Superior temporal gyrus (tissue), 1 donor: ENCODE measurements around the gene CLCNKA.
"Not testable (repeated sequence)": the region's sequence is repeated elsewhere in the genome, so short reads cannot be mapped to it uniquely, and the experiment has no call there.

Experiments
- DNase-seq: peaks from one replicate; pipeline ENCODE4 v3.0.0-alpha.2; 2016; ENCODE audit errors: extremely low spot score

The CLCNKA gene

GRCh38 chr1:16042096-16042495, 20.3 kb downstream of the CLCNKA start:
- no peak for DNase-seq

DNA sequence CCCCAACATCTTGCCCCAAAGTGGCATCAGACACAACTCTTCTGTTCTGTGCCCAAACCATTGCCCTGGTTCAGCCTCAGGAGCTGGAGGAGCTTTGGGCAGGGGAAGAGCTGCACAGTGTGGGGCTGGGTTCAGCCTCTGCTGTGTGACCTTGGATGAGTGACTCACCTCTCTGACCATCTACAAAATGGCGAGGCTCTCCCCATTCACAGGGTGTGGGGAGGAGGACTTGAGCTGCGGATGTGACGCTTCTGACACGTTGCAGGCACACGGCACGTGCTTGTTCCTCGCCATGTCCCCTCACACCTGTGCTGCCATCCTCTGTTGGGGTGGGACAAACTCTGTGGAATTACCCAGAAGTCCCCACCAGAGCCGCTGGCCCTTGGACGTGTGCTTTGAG, 20.8 kb downstream of the CLCNKA start:
- DNase-seq, result not testable (repeated sequence)

- no peak for DNase-seq
Observed at GRCh38 chr1:16043521-16043920, 21.7 kb downstream of the CLCNKA start, which contains the start of gene CLCNKB. TSS of gene CLCNKB (plus strand) at chr1:16043782. CDS start at chr1:16044493, 711 bp downstream.

DNA sequence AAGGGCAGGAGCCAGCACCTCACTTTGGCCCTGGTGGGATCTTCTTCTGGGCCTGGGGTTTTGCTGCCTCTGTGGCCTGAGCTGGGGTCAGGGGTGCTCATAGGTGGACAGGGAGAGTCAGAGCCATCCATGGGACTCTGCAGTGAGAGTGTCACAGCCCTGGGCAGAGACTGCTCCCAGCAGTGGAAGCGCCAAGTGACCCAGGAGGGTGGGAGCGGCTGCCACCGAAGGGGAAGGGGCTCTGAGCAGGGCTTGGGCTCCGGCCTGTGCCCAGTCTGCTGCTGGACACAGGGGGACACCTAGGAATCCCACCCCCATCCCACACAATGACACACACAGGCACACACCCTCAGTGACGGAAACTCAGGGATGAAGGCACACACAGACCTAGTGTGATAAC, 22.1 kb downstream of the CLCNKA start:
- DNase-seq, result no peak

DNA sequence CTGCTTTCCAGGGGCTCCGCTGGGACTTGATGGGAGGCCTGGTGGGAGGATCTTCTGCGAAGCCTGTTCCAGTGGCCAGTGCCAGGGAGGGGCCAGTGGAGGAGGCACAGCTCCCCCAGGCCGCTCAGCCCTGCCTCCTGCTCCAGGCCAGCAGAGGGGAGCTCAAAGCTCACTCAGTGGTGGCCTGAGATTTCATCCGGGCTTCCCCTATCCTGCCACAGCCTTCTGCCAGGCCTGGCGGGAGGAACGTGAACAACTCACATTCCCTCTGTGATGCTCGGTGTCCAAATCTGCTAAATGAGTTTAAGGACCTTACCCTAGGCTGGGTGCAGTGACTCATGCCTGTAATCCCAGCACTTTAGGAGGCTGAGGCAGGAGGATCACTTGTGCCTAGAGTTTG, 25.0 kb downstream of the CLCNKA start:
- DNase-seq, result no peak

GRCh38 chr1:16047791-16048475, 26.1 kb downstream of the CLCNKA start:
- no peak for DNase-seq

DNA sequence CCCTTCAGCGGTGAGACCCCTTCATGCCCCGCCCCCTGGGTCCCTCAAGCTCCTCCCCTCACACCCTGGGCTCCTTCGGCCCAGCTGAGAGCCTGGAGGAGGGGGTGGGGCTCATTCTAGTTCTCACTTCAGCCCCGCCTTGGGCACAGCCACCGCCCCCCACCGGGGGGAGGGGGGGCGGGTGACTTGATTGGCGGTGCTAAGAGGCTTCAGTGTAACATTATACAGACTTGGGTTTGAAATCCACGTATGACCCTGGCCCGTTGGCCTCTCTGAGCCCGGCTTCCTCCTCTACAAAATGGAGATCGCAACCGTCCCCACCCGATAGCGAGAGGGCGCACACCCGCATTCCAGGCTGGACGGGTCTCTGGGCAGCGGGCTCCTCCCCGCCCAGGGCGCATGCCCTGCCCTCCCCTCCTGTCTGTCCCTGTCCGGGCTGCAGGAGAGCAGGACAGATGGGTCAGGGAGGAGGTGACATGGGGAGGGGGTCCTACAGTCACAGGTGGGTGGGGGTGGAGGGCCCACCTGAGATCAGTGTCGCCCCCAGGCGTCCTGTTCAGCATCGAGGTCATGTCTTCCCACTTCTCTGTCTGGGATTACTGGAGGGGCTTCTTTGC, 26.8 kb downstream of the CLCNKA start:
- DNase-seq, result no peak

DNA sequence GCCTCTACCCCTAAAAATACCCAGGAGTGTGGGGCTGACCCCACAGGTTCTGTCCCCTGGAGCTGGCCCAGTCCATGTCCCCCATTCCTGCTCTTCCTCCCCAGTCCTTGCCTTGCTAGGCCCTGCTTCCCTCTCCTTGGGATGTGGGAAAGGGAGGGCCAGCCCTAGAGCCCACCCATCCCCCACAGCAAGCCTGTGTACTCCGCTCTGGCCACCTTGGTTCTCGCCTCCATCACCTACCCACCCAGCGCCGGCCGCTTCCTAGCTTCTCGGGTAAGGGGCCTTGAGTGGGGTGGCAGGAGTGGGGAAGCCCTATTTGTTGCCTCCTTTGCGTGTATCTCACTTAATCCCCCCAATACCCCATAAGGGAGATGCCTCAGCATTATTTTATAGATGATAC, 28.5 kb downstream of the CLCNKA start:
- DNase-seq, result no peak

DNA sequence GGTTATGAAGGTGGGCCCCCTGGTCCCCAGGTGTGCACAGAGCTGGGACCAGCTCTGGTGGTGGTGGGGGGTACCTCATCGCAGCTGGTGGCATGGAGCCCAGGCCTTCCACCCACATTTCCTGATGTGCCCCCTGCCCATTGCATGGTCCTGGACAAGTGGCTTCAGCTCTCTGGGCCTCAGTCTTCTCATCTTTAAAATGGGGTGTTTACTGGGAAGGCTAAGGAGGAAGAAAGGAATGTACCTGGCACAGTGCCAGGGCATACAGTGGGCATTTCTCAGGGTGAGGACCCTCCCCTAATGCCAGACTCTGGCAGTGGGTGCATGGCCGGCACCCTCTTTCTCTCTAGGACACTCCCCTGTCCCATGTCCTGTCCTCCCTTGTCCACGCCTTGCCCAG, 29.2 kb downstream of the CLCNKA start:
- DNase-seq, result no peak

GRCh38 chr1:16051949-16052348, 30.1 kb downstream of the CLCNKA start:
- not testable (repeated sequence) for DNase-seq

DNA sequence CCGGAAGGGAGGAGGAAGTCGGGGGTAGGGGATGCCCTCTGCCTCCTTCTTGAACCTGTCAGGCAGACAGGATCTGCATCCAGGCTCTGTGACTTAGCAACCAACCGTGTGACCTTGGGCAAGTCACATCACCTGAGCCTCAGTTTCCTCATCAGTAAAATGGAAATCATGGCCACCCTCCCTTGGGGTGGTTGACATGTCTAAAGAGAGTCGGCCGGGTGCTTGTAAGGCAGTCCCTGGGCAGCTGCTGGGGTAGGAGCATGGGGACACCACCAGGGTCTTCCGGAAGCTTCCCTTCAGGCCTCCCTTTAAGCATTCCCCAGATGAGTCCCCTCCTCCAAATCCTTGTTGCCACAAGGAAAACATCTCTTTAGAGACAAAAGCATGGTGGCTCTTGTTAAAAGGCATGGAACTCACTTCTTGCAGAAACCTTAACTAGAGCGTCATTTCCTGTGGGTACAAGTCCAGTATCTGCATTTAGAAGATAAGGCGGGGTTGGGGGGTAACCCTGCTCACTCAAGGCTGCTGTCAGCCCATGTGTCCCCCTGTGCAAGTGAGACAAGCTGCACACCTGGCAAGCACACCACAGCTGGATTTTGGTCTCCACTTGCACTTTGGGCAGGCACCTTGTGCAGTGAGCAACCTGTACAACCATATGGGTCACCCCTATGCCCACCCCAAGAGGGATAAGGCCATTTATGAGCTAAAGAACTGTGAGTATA, 32.1 kb downstream of the CLCNKA start:
- no peak for DNase-seq

GRCh38 chr1:16054598-16055540, 33.0 kb downstream of the CLCNKA start:
- DNase-seq, result no peak

GRCh38 chr1:16055613-16056520, 34.0 kb downstream of the CLCNKA start:
- DNase-seq, result peak; percentile 80

DNA sequence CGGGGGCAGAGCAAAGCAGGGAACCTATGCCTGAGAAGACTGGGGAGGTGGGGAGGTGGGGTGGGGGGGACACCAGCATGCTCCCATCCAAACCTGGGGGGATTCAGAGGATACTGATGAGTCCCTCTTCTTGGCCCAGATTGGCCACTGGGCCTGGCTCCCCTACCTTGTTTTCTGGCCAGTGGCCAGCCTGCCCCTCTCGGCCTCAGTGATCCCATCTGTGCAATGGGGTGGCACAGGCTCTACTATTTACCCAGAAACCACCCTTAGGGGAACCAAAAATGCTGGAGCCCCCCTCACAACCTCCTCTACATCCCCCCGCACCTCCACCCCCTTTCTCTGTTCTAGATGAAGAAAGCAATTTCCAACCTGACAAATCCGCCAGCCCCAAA, 34.7 kb downstream of the CLCNKA start:
- DNase-seq, result not testable (repeated sequence)

DNA sequence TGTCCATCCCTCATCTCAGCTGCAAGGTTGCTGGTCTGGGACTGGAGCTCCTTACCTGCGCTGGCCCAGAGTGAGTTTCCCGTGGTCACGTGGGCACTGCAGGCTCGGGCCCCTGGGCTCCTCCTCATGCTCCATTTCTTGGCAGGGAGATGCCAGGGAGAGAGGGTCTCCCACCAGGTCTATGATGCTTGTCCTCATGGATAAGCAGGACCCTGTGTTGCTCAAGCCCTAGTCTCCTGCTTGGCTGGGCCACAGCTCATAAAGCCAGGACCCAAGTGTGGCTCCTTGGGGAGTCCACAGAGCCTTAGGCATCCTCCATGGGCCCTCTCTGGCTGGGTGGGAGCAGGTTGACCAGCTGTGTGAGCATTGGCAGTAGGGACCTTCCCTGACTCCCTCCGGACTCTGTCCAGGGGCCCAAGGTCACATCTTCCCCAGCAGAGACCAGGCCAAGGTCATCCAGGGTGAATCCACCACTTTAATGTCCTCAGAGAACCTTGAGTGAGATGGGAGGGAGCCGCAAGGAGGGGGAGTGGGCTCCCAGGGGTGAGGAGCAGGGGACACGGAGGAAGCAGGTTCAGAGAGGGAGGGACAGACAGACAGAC, 35.6 kb downstream of the CLCNKA start:
- not testable (repeated sequence) for DNase-seq

- DNase-seq, result not testable (repeated sequence)
Observed at GRCh38 chr1:16058394-16059120, 36.7 kb downstream of the CLCNKA start.

GRCh38 chr1:16061266-16061665, 39.4 kb downstream of the CLCNKA start:
- no peak for DNase-seq

DNA sequence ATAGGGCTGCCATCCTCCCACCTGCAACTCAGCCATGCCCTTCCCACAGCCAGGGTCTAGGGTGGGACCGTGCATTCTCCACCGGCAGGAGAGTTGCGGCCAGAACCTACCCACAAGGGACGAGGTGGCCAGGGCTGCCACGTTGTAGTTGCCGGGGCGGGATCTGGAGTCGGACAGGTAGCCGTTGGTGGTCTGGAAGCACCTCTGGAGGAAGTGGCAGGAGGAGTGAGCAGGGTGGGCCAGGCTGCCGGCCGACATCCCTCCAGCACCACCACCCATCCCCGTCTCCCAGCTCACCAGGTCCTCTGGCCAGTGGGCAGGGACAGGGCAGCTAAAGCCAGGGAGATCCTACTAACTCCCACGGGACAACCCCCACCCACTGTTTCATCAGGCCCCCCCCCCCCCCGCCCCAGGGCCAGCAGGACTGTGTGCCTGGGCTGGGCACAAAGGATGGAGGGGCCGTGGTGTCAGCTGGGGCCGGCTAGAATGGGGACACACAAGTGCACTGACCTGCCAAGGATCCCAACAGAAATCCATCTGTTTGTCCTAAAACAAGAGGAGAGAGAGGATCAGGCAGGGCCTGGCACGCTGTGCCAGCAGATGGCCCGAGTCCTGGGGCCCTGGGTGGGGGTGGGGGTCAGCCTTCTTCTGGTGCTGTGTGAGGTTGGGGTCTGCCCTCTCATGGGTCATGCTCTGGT, 40.3 kb downstream of the CLCNKA start:
- not testable (repeated sequence) for DNase-seq

GRCh38 chr1:16062687-16063075, 40.8 kb downstream of the CLCNKA start:
- DNase-seq, result not testable (repeated sequence)
